Measurements from ENCODE around the gene ABCC8. TPM values are rescaled to one million over a fixed set of nuclear protein-coding genes. Genes with fewer than 3 reads are reported as not detected.

ABCC8 gene
- total and polyA plus RNA-seq, 2 experiments from 2014 or later = 2.0 to 3.4 TPM

GRCh38 chr11:17354601-17354991 lies 122.0 kb downstream of the ABCC8 start:
- Histone ChIP-seq H4K20me1 (replicated peaks; ENCODE audit: insufficient read depth) (0 out of 2 replicates have a peak, but pooled peaks cover 3% of the 10 kb centered on the region), H3K4me3 (no peak overlapping the region), H3K79me2 (replicated peaks; ENCODE audit: insufficient read depth) (no peaks in the 10 kb centered on the region), H3K4me1 (ENCODE audit: insufficient read depth) (peaks cover 18% of the 10 kb centered on the region), H3K27ac (ENCODE audit: low read depth) (no peak overlapping the region), H3K4me2 (no peak overlapping the region), H3K9me2 (ENCODE audit: insufficient read depth) (no peaks in the 10 kb centered on the region), H3K27me3 (ENCODE audit: insufficient read depth) (peaks cover 54% of the 10 kb centered on the region), H3K36me3 (ENCODE audit: insufficient read depth) (no peaks in the 10 kb centered on the region), H2AFZ (no peak overlapping the region), H3F3A (replicated peaks; ENCODE audit: low read depth) (0 out of 2 replicates have a peak, but pooled peaks cover 3% of the 10 kb centered on the region)
- DNase-seq (ENCODE audit: low spot score) = peak; percentile 86
- H3K36me3 Mint-ChIP-seq (ENCODE audit: low read depth) = peaks cover 3% of the 10 kb centered on the region; the same call in 1 of the 3 replicates
- TF ChIP-seq CTCF (conservative IDR thresholded peaks at IDR 0.05; ENCODE audit: low read depth in 2 of 2) (peak; percentile 70), ZNF114 (CRISPR knock-in tag; IDR thresholded peaks at IDR 0.05) (no peak), REST (IDR thresholded peaks at IDR 0.05; ENCODE audit: unreplicated experiment) (no peak)
- H3K27me3 Mint-ChIP-seq (ENCODE audit: insufficient read depth, low read depth, poor library complexity) = peaks cover 46% of the 10 kb centered on the region
- peak; percentile 21; the same call in 2 of the 3 replicates for ATAC-seq
- H3K9me3 Mint-ChIP-seq = peaks cover 13% of the 10 kb centered on the region
- H3K4me1 Mint-ChIP-seq = peaks cover 21% of the 10 kb centered on the region
- peak overlapping the region; percentile 76 for H3K4me3 Mint-ChIP-seq
- no peak overlapping the region for H3K27ac Mint-ChIP-seq

- peaks cover 3% of the 10 kb centered on the region; the same call in 1 of the 3 replicates for H3K36me3 Mint-ChIP-seq (ENCODE audit: low read depth)
Measured at GRCh38 chr11:17353821-17354600, 122.6 kb downstream of the ABCC8 start.

More at GRCh38 chr11:17353821-17354600, 122.6 kb downstream of the ABCC8 start:
- Histone ChIP-seq H3K79me2 (replicated peaks; ENCODE audit: insufficient read depth) (no peaks in the 10 kb centered on the region), H3K27me3 (ENCODE audit: insufficient read depth) (peaks cover 60% of the 10 kb centered on the region), H4K20me1 (replicated peaks; ENCODE audit: insufficient read depth) (0 out of 2 replicates have a peak, but pooled peaks cover 3% of the 10 kb centered on the region), H3K4me1 (ENCODE audit: insufficient read depth) (peaks cover 18% of the 10 kb centered on the region), H3K9me2 (ENCODE audit: insufficient read depth) (no peaks in the 10 kb centered on the region), H3K36me3 (ENCODE audit: insufficient read depth) (no peaks in the 10 kb centered on the region), H3F3A (replicated peaks; ENCODE audit: low read depth) (0 out of 2 replicates have a peak, but pooled peaks cover 3% of the 10 kb centered on the region), H2AFZ (peak overlapping the region; percentile 95), H3K27ac (ENCODE audit: low read depth) (no peak overlapping the region), H3K4me2 (peak overlapping the region; percentile 76), H3K4me3 (peak overlapping the region; percentile 69)
- DNase-seq (ENCODE audit: low spot score) = peak; percentile 9
- H3K27ac Mint-ChIP-seq = no peak overlapping the region
- H3K27me3 Mint-ChIP-seq (ENCODE audit: insufficient read depth, low read depth, poor library complexity) = peaks cover 50% of the 10 kb centered on the region
- peaks cover 21% of the 10 kb centered on the region for H3K4me1 Mint-ChIP-seq
- peaks cover 13% of the 10 kb centered on the region for H3K9me3 Mint-ChIP-seq
- peak overlapping the region; percentile 76 for H3K4me3 Mint-ChIP-seq
- ATAC-seq = no peak
- TF ChIP-seq EZH2phosphoT487 (IDR thresholded peaks at IDR 0.05; ENCODE audit: unreplicated experiment) (no peak), ZNF331 (CRISPR knock-in tag; IDR thresholded peaks at IDR 0.05; ENCODE audit: low read depth) (no peak), NANOG (IDR thresholded peaks at IDR 0.05; ENCODE audit: borderline replicate concordance) (no peak), CREB1 (CRISPR knock-in tag; IDR thresholded peaks at IDR 0.05; ENCODE audit: low read depth) (no peak)
